ENCODE data around the gene B4GALT6.

B4GALT6 gene

GRCh38 chr18:31631526-31631925 is 52.9 kb downstream of the B4GALT6 start:
- no peak for DNase-seq (ENCODE audit: low spot score)

GRCh38 chr18:31630549-31630948 is 53.8 kb downstream of the B4GALT6 start:
- DNase-seq (ENCODE audit: low spot score) = no peak

- no peak for DNase-seq (ENCODE audit: low spot score)
Measured at GRCh38 chr18:31626409-31626808, 58.0 kb downstream of the B4GALT6 start.

- no peak for DNase-seq (ENCODE audit: low spot score)
Measured at GRCh38 chr18:31624892-31625640, 59.3 kb downstream of the B4GALT6 start.

- no peak for DNase-seq (ENCODE audit: low spot score)
Measured at GRCh38 chr18:31619291-31619690, 65.1 kb downstream of the B4GALT6 start.

- no peak for DNase-seq (ENCODE audit: low spot score)
Measured at GRCh38 chr18:31618801-31619200, 65.6 kb downstream of the B4GALT6 start.

GRCh38 chr18:31617031-31617717 is 67.2 kb downstream of the B4GALT6 start:
- no peak for DNase-seq (ENCODE audit: low spot score)

GRCh38 chr18:31616586-31616985 is 67.8 kb downstream of the B4GALT6 start:
- DNase-seq (ENCODE audit: low spot score) = no peak

GRCh38 chr18:31614044-31614443 is 70.3 kb downstream of the B4GALT6 start:
- DNase-seq (ENCODE audit: low spot score) = no peak

- no peak for DNase-seq (ENCODE audit: low spot score)
Measured at GRCh38 chr18:31612124-31612523, 72.3 kb downstream of the B4GALT6 start.

GRCh38 chr18:31611511-31611910 is 72.9 kb downstream of the B4GALT6 start:
- no peak for DNase-seq (ENCODE audit: low spot score)

GRCh38 chr18:31610286-31611205 is 73.8 kb downstream of the B4GALT6 start:
- no peak for DNase-seq (ENCODE audit: low spot score)

- DNase-seq (ENCODE audit: low spot score) = no peak
Measured at GRCh38 chr18:31609886-31610285, 74.5 kb downstream of the B4GALT6 start.

- DNase-seq (ENCODE audit: low spot score) = no peak
Measured at GRCh38 chr18:31607384-31607783, 77.0 kb downstream of the B4GALT6 start.

- no peak for DNase-seq (ENCODE audit: low spot score)
Measured at GRCh38 chr18:31606265-31606664, 78.1 kb downstream of the B4GALT6 start.

- DNase-seq (ENCODE audit: low spot score) = no peak
Measured at GRCh38 chr18:31603315-31603714, 81.1 kb downstream of the B4GALT6 start.

- no peak for DNase-seq (ENCODE audit: low spot score)
Measured at GRCh38 chr18:31598021-31598805, 86.2 kb downstream of the B4GALT6 start.

- no peak for DNase-seq (ENCODE audit: low spot score)
Measured at GRCh38 chr18:31596081-31596872, 88.1 kb downstream of the B4GALT6 start.

GRCh38 chr18:31595121-31595771 is 89.1 kb downstream of the B4GALT6 start:
- DNase-seq (ENCODE audit: low spot score) = no peak

GRCh38 chr18:31592506-31593157 is 91.7 kb downstream of the B4GALT6 start:
- no peak for DNase-seq (ENCODE audit: low spot score)

Data from AG08396 (cell line).